ENCODE data around the gene HBP1.
"Not testable (repeated sequence)": the region's sequence is repeated elsewhere in the genome, so short reads cannot be mapped to it uniquely, and the experiment has no call there.

Gene HBP1

DNA sequence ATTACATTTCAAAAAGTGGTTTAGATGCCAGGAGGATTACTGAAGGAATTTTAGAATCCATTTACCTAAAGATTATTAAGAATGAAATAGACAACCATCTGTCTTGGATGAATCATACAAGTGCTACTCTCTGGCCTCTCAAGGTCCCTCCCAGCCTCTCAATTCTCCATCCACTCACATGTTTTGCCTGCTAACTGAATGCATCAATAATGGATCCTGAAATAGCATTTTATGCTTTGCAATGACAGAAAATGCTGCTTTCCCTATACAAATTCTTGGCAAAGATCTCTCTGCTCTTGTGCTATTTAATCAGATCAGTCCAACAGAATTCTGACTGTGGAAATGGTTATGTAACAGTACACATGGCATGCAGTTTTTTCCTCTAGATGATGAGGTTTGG, 68.1 kb downstream of the HBP1 start:
- DNase-seq (ENCODE audit: low spot score): no peak
- TF ChIP-seq CTCF (IDR thresholded peaks at IDR 0.05): no peak
- Histone ChIP-seq H3K4me3 (no peak overlapping the region), H3K27ac (no peak overlapping the region)

DNA sequence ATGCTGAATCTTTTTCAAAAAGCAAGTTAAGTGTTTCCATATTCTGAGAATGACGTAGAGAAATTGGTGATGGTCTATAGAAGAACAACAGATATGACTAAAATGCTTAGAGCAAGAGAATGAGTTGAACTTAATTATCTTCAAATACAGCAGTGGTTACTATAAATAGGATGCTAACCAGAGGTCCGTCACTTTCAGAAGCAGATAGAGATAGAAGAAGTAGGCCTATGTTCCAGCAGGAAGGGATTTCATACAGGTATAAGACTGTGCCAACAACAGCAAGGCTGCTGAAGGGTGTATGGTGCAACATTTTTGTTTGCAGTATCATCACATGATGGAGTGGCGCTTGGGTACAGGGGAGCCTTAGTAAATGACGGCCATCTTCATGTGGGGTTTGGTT, 68.6 kb downstream of the HBP1 start:
- no peak for TF ChIP-seq CTCF (IDR thresholded peaks at IDR 0.05)
- Histone ChIP-seq H3K27ac (no peak overlapping the region), H3K4me3 (no peak overlapping the region)
- no peak for DNase-seq (ENCODE audit: low spot score)

DNA sequence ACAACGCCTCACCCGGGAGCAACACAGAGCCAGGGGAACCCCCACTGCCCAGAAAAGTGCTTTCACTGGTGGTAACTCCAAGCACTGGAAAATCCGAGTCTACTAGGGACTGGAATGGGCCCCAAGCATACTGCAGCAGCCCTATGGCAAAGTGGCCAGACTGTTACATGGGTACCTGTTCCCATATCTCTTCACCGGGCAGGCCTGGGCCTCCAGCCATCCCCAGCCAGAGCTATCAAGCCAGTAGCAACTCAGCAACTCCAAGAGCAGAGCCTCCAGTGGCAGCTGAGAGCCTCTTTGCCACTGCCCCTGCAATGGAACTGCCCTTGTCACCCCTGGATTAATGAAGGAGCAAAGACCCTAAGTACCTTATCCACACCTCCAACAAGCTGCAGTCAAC, 73.5 kb downstream of the HBP1 start:
- Histone ChIP-seq H3K4me3 (no peak overlapping the region), H3K27ac (no peak overlapping the region)
- no peak for DNase-seq (ENCODE audit: low spot score)
- no peak for TF ChIP-seq CTCF (IDR thresholded peaks at IDR 0.05)

- TF ChIP-seq CTCF (IDR thresholded peaks at IDR 0.05): no peak
- H3K27ac ChIP-seq: no peak overlapping the region
- no peak overlapping the region for H3K4me3 ChIP-seq
- DNase-seq (ENCODE audit: low spot score): no peak
These were observed 75.8 kb downstream of the HBP1 start for GRCh38 chr7:107244613-107245012.

DNA sequence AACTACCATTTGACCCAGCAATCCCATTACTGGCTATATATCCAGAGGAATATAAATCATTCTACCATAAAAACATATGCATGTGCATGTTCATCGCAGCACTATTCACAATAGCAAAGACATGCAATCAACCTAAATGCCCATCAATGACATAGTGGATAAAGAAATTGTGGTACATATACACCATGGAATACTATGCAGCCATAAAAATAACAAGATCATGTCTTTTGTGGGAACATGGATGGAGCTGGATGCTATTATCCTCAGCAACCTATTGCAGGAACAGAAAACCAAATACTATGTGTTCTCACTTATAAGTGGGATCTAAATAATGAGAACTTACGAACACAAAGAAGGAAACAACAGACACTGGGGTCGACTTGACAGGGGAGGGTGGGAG, 78.0 kb downstream of the HBP1 start:
- H3K4me3 ChIP-seq; H3K27ac ChIP-seq; DNase-seq (ENCODE audit: low spot score): not testable (repeated sequence)

DNA sequence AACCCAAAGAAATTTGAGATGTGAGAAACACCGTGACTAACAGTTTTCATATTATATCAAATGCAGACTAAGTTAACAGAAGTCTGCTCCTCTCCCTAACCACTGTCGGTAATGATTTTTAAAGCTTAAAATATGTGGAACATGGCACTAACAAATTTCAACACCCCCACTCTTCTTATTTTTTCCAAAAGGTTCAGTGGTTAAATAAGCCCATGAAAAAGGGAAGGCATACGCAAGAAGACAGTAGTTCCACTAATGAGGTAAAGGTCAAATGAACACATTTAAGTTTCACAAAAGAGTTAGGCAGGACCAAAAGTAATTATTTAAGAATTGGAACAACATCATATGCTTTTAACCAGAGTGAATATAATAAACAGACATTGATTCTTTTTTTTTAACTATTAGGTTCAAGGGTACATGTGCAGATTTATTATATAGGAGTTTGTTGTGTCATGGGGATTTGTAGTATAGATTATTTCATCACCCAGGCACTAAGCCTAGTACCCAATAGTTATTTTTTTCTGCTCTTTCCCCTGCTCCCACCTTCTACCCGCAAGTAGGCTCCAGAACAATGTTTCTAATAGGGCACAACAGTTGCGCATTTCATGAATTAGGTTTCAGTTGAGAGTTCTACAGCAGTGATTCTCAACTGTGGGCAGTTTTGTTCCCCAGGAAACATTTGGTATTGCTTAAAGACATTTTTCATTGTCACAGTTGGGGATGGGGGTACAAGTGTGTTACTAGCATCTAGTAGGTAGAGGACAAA, 79.9 kb downstream of the HBP1 start:
- TF ChIP-seq CTCF (IDR thresholded peaks at IDR 0.05): no peak
- DNase-seq (ENCODE audit: low spot score): no peak
- Histone ChIP-seq H3K4me3 (no peak overlapping the region), H3K27ac (no peak overlapping the region)

- no peak for DNase-seq (ENCODE audit: low spot score)
- Histone ChIP-seq H3K27ac (no peak overlapping the region), H3K4me3 (no peak overlapping the region)
- no peak for TF ChIP-seq CTCF (IDR thresholded peaks at IDR 0.05)
These were observed 83.2 kb downstream of the HBP1 start for GRCh38 chr7:107251963-107252362.
